Progenitor cell of endocrine pancreas (in vitro differentiated cells): Measurements from ENCODE around the gene HAVCR2. TPM values are rescaled to one million over a fixed set of nuclear protein-coding genes. Genes with fewer than 3 reads are reported as not detected.
"Not testable (repeated sequence)": the region's sequence is repeated elsewhere in the genome, so short reads cannot be mapped to it uniquely, and the experiment has no call there.

Source experiments
- DNase-seq: peaks from one replicate; pipeline ENCODE4 v3.0.0; 2021; ENCODE audit warnings: low spot score; ENCODE audit not compliant: unreplicated experiment
- H3K27ac Mint-ChIP-seq: 2 replicates; pipeline ENCODE4 v1.8.0; 2021; ENCODE audit warnings: mild to moderate bottlenecking, moderate library complexity, mixed read lengths
- H3K27me3 Mint-ChIP-seq: 2 replicates; pipeline ENCODE4 v1.8.0; 2021; ENCODE audit warnings: mixed read lengths
- H3K36me3 Mint-ChIP-seq: 2 replicates; pipeline ENCODE4 v1.8.0; 2022; ENCODE audit warnings: mixed read lengths; ENCODE audit not compliant: insufficient read depth
- H3K4me1 Mint-ChIP-seq: 2 replicates; pipeline ENCODE4 v1.8.0; 2021; ENCODE audit warnings: low read depth, mixed read lengths
- H3K4me3 Mint-ChIP-seq: 2 replicates; pipeline ENCODE4 v1.8.0; 2021; ENCODE audit warnings: low read depth, mild to moderate bottlenecking, moderate library complexity, mixed read lengths
- H3K9me3 Mint-ChIP-seq: 2 replicates; pipeline ENCODE4 v1.8.0; 2021; ENCODE audit warnings: low read depth, mixed read lengths
- CTCF ChIP-seq: fragments of 200-600 bp; sonication (generic); IDR thresholded peaks from one replicate; pipeline ENCODE4 v1.5.0; 2021; ENCODE audit warnings: antibody characterized with exemption, mild to moderate bottlenecking; ENCODE audit not compliant: unreplicated experiment
- total RNA-seq: library from RNA; stranded (reverse); gene quantifications from 2 replicates; pipeline ENCODE4 v1.2.1, GENCODE V29; 2021

The HAVCR2 gene
- total RNA-seq, 1 donor from 2014 or later: 0.17 TPM

- DNase-seq: no peak
- TF ChIP-seq CTCF: no peak
- Mint-ChIP-seq H3K27ac (peak overlapping the region; percentile 75), H3K36me3 (no peaks in the 10 kb centered on the region), H3K27me3 (no peaks in the 10 kb centered on the region), H3K4me1 (peaks cover 14% of the 10 kb centered on the region), H3K9me3 (no peaks in the 10 kb centered on the region), H3K4me3 (no peak overlapping the region)
These were observed 42.8 kb downstream of the HAVCR2 start for GRCh38 chr5:157066080-157066479.

GRCh38 chr5:157063776-157064430, 44.9 kb downstream of the HAVCR2 start:
- Mint-ChIP-seq H3K36me3 (no peaks in the 10 kb centered on the region), H3K27me3 (no peaks in the 10 kb centered on the region), H3K4me3 (no peak overlapping the region), H3K27ac (peak overlapping the region; percentile 73), H3K9me3 (no peaks in the 10 kb centered on the region), H3K4me1 (peaks cover 25% of the 10 kb centered on the region)
- DNase-seq: no peak
- TF ChIP-seq CTCF: no peak

- Mint-ChIP-seq H3K4me3 (no peak overlapping the region), H3K9me3 (no peaks in the 10 kb centered on the region), H3K4me1 (peaks cover 35% of the 10 kb centered on the region), H3K27me3 (no peaks in the 10 kb centered on the region), H3K36me3 (no peaks in the 10 kb centered on the region), H3K27ac (peak overlapping the region; percentile 59)
- TF ChIP-seq CTCF: no peak
- no peak for DNase-seq
These were observed 49.0 kb downstream of the HAVCR2 start for GRCh38 chr5:157059891-157060290.

GRCh38 chr5:157059093-157059539, 49.7 kb downstream of the HAVCR2 start, which contains the start of gene HAVCR1:
HAVCR1 (minus strand) TSS chr5:157059116; CDS start chr5:157057943, 1,173 bp downstream.
- Mint-ChIP-seq H3K4me3 (peak within 1 kb of the TSS; percentile 12), H3K4me1 (peaks cover 35% of the 10 kb centered on the region), H3K36me3 (no peaks in the 10 kb centered on the region), H3K27ac (peak within 1 kb of the TSS; percentile 94), H3K27me3 (no peaks in the 10 kb centered on the region), H3K9me3 (no peaks in the 10 kb centered on the region)
- DNase-seq: no peak
- no peak for TF ChIP-seq CTCF

GRCh38 chr5:157057459-157058370, 51.1 kb downstream of the HAVCR2 start:
- no peaks in the 10 kb centered on the region for H3K36me3 Mint-ChIP-seq
- H3K4me3 Mint-ChIP-seq: no peak overlapping the region
- peak overlapping the region; percentile 94 for H3K27ac Mint-ChIP-seq
- no peaks in the 10 kb centered on the region for H3K27me3 Mint-ChIP-seq
- no peak for TF ChIP-seq CTCF
- no peaks in the 10 kb centered on the region for H3K9me3 Mint-ChIP-seq
- peaks cover 30% of the 10 kb centered on the region for H3K4me1 Mint-ChIP-seq
- DNase-seq: no peak

- H3K27ac Mint-ChIP-seq, H3K9me3 Mint-ChIP-seq, H3K4me3 Mint-ChIP-seq, H3K27me3 Mint-ChIP-seq, H3K36me3 Mint-ChIP-seq, DNase-seq: not testable (repeated sequence)
- peaks cover 28% of the 10 kb centered on the region for H3K4me1 Mint-ChIP-seq
These were observed 52.0 kb downstream of the HAVCR2 start for GRCh38 chr5:157056848-157057247.
